GM19438 (cell line): ENCODE measurements around the gene TRPM6.

Experiments used
- ATAC-seq: cut with Tn5 transposase; IDR thresholded peaks from one replicate; pipeline ENCODE4 v1.9.1; 2021; ENCODE audit warnings: low read depth; ENCODE audit not compliant: unreplicated experiment

The TRPM6 gene

DNA sequence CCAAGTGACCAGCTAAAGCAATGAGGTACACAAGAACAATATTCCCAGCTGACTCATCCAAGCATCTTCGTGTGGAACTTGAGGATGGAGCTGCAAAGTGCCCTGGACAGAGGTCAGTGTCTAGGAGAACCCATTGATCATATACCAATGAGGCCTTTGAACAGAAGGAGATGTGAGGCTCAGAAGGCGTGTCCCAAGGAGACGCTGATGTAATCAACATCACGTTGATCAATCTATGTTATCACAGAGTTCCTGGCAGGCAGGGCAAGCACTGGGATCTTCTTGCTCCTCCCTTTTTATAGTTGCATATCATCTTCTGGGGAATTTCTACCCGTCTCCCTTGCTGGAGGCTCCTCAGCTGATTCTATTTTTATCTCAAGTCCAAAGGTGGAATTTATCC is 163.4 kb downstream of the TRPM6 start:
- no peak for ATAC-seq

- ATAC-seq: no peak
Measured at GRCh38 chr9:74721696-74722660, 165.7 kb downstream of the TRPM6 start.

DNA sequence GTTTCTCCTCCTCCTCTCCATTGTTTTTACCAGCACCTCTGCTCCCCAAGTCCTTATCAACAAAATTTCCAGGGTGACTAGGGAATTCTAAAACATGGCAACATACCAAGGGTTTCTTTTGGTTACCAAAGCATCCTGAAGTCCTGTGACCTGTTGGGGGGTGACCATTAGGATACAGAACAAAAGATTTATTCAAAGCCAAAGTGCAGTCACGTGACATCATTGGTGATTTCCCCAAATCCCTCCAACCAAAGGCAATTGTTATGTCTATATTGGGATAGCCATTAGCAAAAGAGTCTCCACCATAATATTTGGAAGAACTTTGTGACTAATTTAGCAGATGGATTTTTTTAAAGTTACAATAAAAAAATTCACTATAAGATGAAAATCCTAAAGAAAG is 168.4 kb downstream of the TRPM6 start:
- ATAC-seq: no peak

DNA sequence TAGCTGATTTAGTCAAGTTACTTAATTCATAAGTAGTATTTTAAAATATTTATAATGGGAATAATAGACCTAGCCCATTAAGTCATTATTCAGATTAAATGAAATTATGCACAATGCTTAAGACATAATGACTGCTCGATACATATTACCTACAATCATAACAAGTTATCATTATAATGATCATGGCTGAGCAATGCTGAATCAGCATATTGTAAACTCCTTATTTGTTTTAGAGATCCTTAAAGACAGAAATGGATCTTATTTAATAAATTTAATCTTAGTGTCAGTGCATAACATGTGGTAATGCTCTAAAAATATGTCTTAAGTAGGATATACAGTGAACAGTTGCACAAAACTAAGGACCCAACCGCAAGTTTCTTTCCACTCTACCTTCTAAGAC is 169.0 kb downstream of the TRPM6 start:
- no peak for ATAC-seq

DNA sequence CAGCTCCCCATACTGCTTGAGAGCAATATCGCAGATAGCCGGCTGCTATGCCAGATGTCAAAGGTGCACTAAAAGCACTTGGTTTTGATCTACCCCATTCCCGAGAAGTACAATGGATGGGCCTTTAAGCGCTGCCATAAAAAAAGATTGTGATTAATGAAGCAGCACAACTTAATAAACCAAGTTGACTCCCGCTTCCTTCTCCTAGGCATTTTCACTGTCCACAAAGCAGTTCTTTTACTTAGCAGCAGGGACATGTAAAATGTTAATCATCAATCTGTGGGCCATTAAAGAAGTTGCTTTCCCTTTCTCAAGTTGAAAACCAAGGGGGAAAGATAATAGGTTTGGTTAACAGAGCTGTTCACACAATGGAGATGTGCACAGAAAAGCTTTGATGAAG is 176.4 kb downstream of the TRPM6 start:
- no peak for ATAC-seq

- no peak for ATAC-seq
Measured at GRCh38 chr9:74697535-74697934, 190.2 kb downstream of the TRPM6 start.

GRCh38 chr9:74696520-74696919 is 191.2 kb downstream of the TRPM6 start:
- ATAC-seq: no peak

- ATAC-seq: no peak
Measured at GRCh38 chr9:74691058-74691457, 196.7 kb downstream of the TRPM6 start.

DNA sequence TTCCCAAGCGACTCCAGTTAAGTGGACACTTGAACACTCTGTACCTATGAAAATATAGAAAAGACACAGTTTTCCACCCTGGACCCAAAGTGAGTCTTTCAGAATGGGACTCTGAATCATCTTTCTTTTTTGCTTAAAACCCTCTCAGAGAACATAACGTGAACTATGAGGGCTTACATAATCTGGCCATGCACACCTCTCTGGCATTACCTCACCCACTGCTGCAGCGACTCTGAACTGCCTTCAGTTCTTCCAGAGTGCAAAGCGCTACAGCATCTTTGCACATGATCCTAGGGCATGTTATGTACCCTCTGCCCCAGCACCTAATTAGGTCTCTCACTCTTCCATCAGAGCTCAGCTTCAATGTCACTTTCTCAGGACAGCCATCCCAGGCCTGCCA is 204.4 kb downstream of the TRPM6 start:
- no peak for ATAC-seq

- ATAC-seq: no peak
Measured at GRCh38 chr9:74681906-74682305, 205.8 kb downstream of the TRPM6 start.

GRCh38 chr9:74674077-74674476 is 213.6 kb downstream of the TRPM6 start:
- no peak for ATAC-seq
